SK-N-SH treated with all-trans-retinoic acid at 6 μM for 48 hours (cell line): Measurements from ENCODE around the gene KLHL25.

Source experiments
- ATAC-seq: fragments of 200-7000 bp; cut with Tn5 transposase; 3 replicates; pipeline ENCODE4 v1.9.1; 2020; ENCODE audit warnings: mild to moderate bottlenecking, moderate library complexity
- ARNTL ChIP-seq: fragments of 450-650 bp; formaldehyde crosslinking; IDR thresholded peaks from 2 replicates; pipeline ENCODE4 v1.5.0; 2020; ENCODE audit warnings: low read depth, mild to moderate bottlenecking, moderate library complexity, borderline replicate concordance
- BACH2 ChIP-seq: fragments of 250-450 bp; sonication (Bioruptor Pico); IDR thresholded peaks from 2 replicates; pipeline ENCODE4 v1.9.0; 2021; ENCODE audit warnings: mild to moderate bottlenecking, borderline replicate concordance
- CSDC2 ChIP-seq: fragments of 250-450 bp; sonication (Bioruptor Pico); IDR thresholded peaks from 2 replicates; pipeline ENCODE4 v1.5.0; 2020; ENCODE audit warnings: mild to moderate bottlenecking, moderate library complexity
- ESRRG ChIP-seq: fragments of 250-450 bp; sonication (Bioruptor Pico); IDR thresholded peaks from 2 replicates; pipeline ENCODE4 v1.6.1; 2021; ENCODE audit warnings: mild to moderate bottlenecking
- GLIS3 ChIP-seq: fragments of 250-450 bp; sonication (Bioruptor Pico); IDR thresholded peaks from 2 replicates; pipeline ENCODE4 v1.5.0; 2020; ENCODE audit warnings: mild to moderate bottlenecking, moderate library complexity
- ISL1 ChIP-seq: fragments of 250-450 bp; sonication (Bioruptor Pico); IDR thresholded peaks from 2 replicates; pipeline ENCODE4 v2.1.2; 2022; ENCODE audit warnings: mild to moderate bottlenecking, moderate library complexity
- OSR1 ChIP-seq: fragments of 250-450 bp; sonication (Bioruptor Pico); IDR thresholded peaks from 2 replicates; pipeline ENCODE4 v1.8.0; 2022; ENCODE audit warnings: moderate library complexity, mild to moderate bottlenecking, inconsistent platforms
- PPARA ChIP-seq: fragments of 250-450 bp; sonication (Bioruptor Pico); IDR thresholded peaks from 2 replicates; pipeline ENCODE4 v1.5.0; 2020; ENCODE audit warnings: mild to moderate bottlenecking, borderline replicate concordance
- RARB ChIP-seq: fragments of 250-450 bp; sonication (Bioruptor Pico); IDR thresholded peaks from 2 replicates; pipeline ENCODE4 v1.8.0; 2021; ENCODE audit warnings: mild to moderate bottlenecking, moderate library complexity
- SNAI2 ChIP-seq: fragments of 250-450 bp; sonication (Bioruptor Pico); IDR thresholded peaks from 2 replicates; pipeline ENCODE4 v1.5.0; 2020; ENCODE audit warnings: mild to moderate bottlenecking, moderate library complexity
- TCF4 ChIP-seq: fragments of 250-450 bp; sonication (Bioruptor Pico); IDR thresholded peaks from 2 replicates; pipeline ENCODE4 v1.8.0; 2021; ENCODE audit warnings: mild to moderate bottlenecking, moderate library complexity, borderline replicate concordance
- TOX ChIP-seq: fragments of 250-450 bp; sonication (Bioruptor Pico); IDR thresholded peaks from 2 replicates; pipeline ENCODE4 v1.8.0; 2021; ENCODE audit warnings: mild to moderate bottlenecking, moderate library complexity, borderline replicate concordance
- ZFP3 ChIP-seq: fragments of 250-450 bp; sonication (Bioruptor Pico); IDR thresholded peaks from 2 replicates; pipeline ENCODE4 v1.5.0; 2020; ENCODE audit warnings: mild to moderate bottlenecking, moderate library complexity
- ZFP30 ChIP-seq: fragments of 450-650 bp; formaldehyde crosslinking; IDR thresholded peaks from 2 replicates; pipeline ENCODE4 v1.5.0; 2022; ENCODE audit warnings: mild to moderate bottlenecking, moderate library complexity
- ZNF565 ChIP-seq: fragments of 450-650 bp; formaldehyde crosslinking; conservative IDR thresholded peaks from 2 replicates; pipeline ENCODE4 v1.5.0; 2020; ENCODE audit warnings: low read depth, mild to moderate bottlenecking, moderate library complexity
- ZNF70 ChIP-seq: fragments of 450-650 bp; formaldehyde crosslinking; IDR thresholded peaks from 2 replicates; pipeline ENCODE4 v1.5.0; 2020; ENCODE audit warnings: mild to moderate bottlenecking, moderate library complexity
- ZNF8 ChIP-seq: fragments of 450-650 bp; formaldehyde crosslinking; IDR thresholded peaks from 2 replicates; pipeline ENCODE4 v1.5.0; 2020; ENCODE audit warnings: mild to moderate bottlenecking, moderate library complexity
- TF ChIP-seq, protein P1 (sequence below): fragments of 250-450 bp; sonication (Bioruptor Pico); IDR thresholded peaks from 2 replicates; pipeline ENCODE4 v1.5.1; 2021; ENCODE audit warnings: mild to moderate bottlenecking, moderate library complexity
- TF ChIP-seq, protein P2 (sequence below): fragments of 250-450 bp; sonication (Bioruptor Pico); IDR thresholded peaks from 2 replicates; pipeline ENCODE4 v1.8.0; 2021; ENCODE audit warnings: low read depth, mild to moderate bottlenecking, moderate library complexity, borderline replicate concordance
- TF ChIP-seq, protein P3 (sequence below): fragments of 250-450 bp; sonication (Bioruptor Pico); IDR thresholded peaks from 2 replicates; pipeline ENCODE4 v1.5.1; 2020; ENCODE audit warnings: low read depth, mild to moderate bottlenecking, moderate library complexity
- TF ChIP-seq, protein P4 (sequence below): fragments of 250-450 bp; sonication (Bioruptor Pico); IDR thresholded peaks from 2 replicates; pipeline ENCODE4 v1.5.0; 2020; ENCODE audit warnings: mild to moderate bottlenecking, moderate library complexity

KLHL25 gene

DNA sequence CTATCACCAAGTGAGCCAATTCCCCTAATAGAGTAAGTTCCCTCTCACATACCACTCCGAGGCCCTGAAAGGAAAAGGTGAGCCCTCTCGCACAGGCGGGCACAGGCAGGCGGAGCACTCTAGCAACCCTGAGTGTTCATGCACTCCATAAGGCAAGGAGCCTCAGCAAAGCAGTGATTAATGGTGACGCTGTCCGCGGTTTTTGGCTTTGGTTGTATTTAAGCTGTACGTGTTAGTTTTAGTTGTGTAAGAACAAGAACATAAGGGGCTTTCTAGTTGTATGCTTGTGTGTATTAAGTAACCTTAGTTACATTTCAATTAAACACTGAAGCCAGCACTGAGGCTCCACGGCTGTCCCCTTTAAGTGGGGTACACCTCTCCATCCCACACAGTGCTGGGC lies 33.1 kb downstream of the KLHL25 start (continued):
- TF ChIP-seq TCF4 (CRISPR knock-in tag) (no peak), RARB (CRISPR knock-in tag) (no peak), ISL1 (CRISPR knock-in tag) (no peak), BACH2 (CRISPR knock-in tag) (no peak), ZNF565 (CRISPR knock-in tag) (no peak)
- TF ChIP-seq, protein P1, sequence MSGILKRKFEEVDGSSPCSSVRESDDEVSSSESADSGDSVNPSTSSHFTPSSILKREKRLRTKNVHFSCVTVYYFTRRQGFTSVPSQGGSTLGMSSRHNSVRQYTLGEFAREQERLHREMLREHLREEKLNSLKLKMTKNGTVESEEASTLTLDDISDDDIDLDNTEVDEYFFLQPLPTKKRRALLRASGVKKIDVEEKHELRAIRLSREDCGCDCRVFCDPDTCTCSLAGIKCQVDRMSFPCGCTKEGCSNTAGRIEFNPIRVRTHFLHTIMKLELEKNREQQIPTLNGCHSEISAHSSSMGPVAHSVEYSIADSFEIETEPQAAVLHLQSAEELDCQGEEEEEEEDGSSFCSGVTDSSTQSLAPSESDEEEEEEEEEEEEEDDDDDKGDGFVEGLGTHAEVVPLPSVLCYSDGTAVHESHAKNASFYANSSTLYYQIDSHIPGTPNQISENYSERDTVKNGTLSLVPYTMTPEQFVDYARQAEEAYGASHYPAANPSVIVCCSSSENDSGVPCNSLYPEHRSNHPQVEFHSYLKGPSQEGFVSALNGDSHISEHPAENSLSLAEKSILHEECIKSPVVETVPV (CRISPR knock-in tag): no peak

DNA sequence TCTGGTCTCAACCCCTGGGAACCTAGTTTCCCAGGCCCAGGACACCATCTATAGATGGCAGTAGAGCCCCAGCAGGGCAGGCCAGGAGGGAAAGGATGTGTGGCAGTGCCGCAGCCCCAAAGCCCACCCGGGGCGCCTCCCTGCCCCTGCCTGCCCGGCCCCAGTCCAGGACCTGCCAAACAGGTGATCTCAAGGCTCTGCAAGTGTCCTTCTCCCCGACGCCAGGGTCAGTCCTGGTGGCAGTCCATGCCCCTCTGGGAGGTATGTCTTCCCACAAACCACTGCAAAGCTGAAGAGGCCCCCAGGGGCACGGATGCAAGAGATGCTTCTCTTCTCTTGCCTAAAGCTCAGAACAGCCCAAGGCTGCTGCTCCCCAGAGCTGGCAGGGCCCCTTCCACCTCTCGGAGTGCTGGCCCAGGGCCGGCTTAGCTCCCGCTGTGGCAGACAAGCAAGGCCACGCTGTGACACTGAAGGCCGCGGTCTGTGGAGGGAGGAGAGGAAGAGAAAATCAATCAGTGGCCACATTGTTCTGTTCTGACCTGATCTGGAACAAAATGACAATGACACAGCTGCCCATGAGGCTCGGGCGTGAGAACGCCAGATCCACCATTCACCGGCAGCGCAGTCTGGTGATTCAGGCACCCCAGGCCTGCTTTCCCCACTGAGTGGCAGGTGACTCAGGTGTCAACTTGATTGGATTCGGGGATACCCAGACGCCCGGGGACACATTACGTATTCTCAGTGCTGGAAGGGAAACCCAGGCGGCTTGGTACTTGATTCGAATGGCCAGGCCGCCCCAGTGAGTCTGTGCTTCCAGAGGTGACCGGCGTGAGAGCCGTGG lies 34.0 kb downstream of the KLHL25 start:
- no peak for ATAC-seq
- TF ChIP-seq, protein P2, sequence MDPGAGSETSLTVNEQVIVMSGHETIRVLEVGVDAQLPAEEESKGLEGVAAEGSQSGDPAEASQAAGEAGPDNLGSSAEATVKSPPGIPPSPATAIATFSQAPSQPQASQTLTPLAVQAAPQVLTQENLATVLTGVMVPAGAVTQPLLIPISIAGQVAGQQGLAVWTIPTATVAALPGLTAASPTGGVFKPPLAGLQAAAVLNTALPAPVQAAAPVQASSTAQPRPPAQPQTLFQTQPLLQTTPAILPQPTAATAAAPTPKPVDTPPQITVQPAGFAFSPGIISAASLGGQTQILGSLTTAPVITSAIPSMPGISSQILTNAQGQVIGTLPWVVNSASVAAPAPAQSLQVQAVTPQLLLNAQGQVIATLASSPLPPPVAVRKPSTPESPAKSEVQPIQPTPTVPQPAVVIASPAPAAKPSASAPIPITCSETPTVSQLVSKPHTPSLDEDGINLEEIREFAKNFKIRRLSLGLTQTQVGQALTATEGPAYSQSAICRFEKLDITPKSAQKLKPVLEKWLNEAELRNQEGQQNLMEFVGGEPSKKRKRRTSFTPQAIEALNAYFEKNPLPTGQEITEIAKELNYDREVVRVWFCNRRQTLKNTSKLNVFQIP (CRISPR knock-in tag): no peak
- TF ChIP-seq RARB (CRISPR knock-in tag): no peak
- no peak for TF ChIP-seq ESRRG (CRISPR knock-in tag)
- TF ChIP-seq TOX (CRISPR knock-in tag): no peak
- no peak for TF ChIP-seq ZFP3 (CRISPR knock-in tag)
- no peak for TF ChIP-seq ZFP30 (CRISPR knock-in tag)
- no peak for TF ChIP-seq GLIS3
- TF ChIP-seq, protein P1 (CRISPR knock-in tag): no peak
- no peak for TF ChIP-seq OSR1 (CRISPR knock-in tag)
- TF ChIP-seq ZNF70 (CRISPR knock-in tag): no peak
- TF ChIP-seq, protein P3, sequence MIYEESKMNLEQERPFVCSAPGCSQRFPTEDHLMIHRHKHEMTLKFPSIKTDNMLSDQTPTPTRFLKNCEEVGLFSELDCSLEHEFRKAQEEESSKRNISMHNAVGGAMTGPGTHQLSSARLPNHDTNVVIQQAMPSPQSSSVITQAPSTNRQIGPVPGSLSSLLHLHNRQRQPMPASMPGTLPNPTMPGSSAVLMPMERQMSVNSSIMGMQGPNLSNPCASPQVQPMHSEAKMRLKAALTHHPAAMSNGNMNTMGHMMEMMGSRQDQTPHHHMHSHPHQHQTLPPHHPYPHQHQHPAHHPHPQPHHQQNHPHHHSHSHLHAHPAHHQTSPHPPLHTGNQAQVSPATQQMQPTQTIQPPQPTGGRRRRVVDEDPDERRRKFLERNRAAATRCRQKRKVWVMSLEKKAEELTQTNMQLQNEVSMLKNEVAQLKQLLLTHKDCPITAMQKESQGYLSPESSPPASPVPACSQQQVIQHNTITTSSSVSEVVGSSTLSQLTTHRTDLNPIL (CRISPR knock-in tag): no peak
- no peak for TF ChIP-seq ZNF8

DNA sequence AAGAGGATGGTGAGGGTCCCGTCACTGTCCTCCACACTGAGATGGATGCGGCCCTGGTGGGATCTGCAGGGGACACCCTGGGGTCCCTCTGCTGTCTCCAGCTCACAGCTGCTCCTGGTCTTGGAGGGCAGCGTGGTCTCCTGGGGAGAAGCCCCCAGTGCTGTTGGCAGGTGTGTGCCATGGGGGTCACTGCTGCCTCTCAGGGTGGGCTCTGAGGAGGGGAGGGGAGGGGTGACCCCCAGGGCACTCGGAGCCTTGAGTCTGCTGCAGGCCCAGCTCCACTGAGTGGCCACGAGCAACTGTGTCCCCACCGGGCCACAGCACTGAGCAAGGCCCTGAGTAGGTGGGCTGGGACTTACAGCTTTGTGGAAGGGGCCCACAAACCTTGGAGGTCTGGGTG lies 34.7 kb downstream of the KLHL25 start:
- no peak for ATAC-seq
- TF ChIP-seq ZFP30 (CRISPR knock-in tag) (no peak), SNAI2 (CRISPR knock-in tag) (no peak)
- TF ChIP-seq, all 23 proteins: peak for 0

DNA sequence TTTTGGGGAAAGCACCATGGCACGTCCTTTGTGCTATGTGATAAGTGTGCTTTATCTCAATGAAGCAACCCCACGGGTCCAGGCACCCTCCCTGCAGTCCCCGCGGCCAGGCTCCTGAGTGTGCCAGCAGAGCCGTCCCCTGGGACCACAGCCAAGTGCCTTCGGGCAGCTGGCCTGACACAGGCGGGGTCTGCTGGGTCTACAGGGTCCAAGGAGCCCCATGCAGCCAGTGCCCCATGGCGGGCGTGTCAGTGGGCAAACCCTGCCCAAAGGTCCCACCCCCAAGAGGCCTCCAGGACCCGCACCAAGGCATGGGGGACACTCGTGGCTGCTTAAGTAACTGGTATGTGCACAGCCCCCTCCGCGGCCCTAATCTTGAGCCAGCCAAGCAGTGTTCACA lies 35.3 kb downstream of the KLHL25 start:
- no peak for TF ChIP-seq TOX (CRISPR knock-in tag)
- no peak for TF ChIP-seq SNAI2 (CRISPR knock-in tag)
- TF ChIP-seq ZNF565 (CRISPR knock-in tag): no peak
- no peak for TF ChIP-seq ZFP30 (CRISPR knock-in tag)
- TF ChIP-seq, protein P3 (CRISPR knock-in tag): no peak
- no peak for TF ChIP-seq PPARA (CRISPR knock-in tag)
- no peak for TF ChIP-seq TCF4 (CRISPR knock-in tag)
- no peak for TF ChIP-seq ZNF8
- no peak for TF ChIP-seq ZFP3 (CRISPR knock-in tag)
- no peak for TF ChIP-seq BACH2 (CRISPR knock-in tag)
- TF ChIP-seq ARNTL (CRISPR knock-in tag): no peak
- no peak for TF ChIP-seq GLIS3
- TF ChIP-seq, protein P2 (CRISPR knock-in tag): no peak
- TF ChIP-seq CSDC2 (CRISPR knock-in tag): no peak
- no peak for TF ChIP-seq ZNF70 (CRISPR knock-in tag)
- TF ChIP-seq RARB (CRISPR knock-in tag): no peak
- TF ChIP-seq ISL1 (CRISPR knock-in tag): no peak
- TF ChIP-seq, protein P4, sequence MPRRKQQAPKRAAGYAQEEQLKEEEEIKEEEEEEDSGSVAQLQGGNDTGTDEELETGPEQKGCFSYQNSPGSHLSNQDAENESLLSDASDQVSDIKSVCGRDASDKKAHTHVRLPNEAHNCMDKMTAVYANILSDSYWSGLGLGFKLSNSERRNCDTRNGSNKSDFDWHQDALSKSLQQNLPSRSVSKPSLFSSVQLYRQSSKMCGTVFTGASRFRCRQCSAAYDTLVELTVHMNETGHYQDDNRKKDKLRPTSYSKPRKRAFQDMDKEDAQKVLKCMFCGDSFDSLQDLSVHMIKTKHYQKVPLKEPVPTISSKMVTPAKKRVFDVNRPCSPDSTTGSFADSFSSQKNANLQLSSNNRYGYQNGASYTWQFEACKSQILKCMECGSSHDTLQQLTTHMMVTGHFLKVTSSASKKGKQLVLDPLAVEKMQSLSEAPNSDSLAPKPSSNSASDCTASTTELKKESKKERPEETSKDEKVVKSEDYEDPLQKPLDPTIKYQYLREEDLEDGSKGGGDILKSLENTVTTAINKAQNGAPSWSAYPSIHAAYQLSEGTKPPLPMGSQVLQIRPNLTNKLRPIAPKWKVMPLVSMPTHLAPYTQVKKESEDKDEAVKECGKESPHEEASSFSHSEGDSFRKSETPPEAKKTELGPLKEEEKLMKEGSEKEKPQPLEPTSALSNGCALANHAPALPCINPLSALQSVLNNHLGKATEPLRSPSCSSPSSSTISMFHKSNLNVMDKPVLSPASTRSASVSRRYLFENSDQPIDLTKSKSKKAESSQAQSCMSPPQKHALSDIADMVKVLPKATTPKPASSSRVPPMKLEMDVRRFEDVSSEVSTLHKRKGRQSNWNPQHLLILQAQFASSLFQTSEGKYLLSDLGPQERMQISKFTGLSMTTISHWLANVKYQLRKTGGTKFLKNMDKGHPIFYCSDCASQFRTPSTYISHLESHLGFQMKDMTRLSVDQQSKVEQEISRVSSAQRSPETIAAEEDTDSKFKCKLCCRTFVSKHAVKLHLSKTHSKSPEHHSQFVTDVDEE (CRISPR knock-in tag): no peak
- no peak for ATAC-seq
